Fibroblast of the aortic adventitia (primary cell): ENCODE data around the gene PKDREJ. TPM values are rescaled to one million over a fixed set of nuclear protein-coding genes. Genes with fewer than 3 reads are reported as not detected.

Experiments used
- DNase-seq: peaks from one replicate; pipeline ENCODE4 v3.0.0-alpha.2; 2010; ENCODE audit warnings: low read depth
- H3K4me3 ChIP-seq: 2 replicates; pipeline ENCODE4 v1.5.1; 2011; ENCODE audit warnings: low read depth, mild to moderate bottlenecking, control low read depth, low read length, moderate library complexity
- total RNA-seq: library from RNA; depleted of rRNA; stranded (reverse); fragments of >200 nt; gene quantifications from 2 replicates; pipeline ENCODE4 v1.2.3, GENCODE V29; 2012; ENCODE audit warnings: low replicate concordance
- TF ChIP-seq, protein P1 (sequence below): IDR thresholded peaks from 2 replicates; pipeline ENCODE4 v1.5.1; 2011; ENCODE audit warnings: mild to moderate bottlenecking, low read length, control low read depth, inconsistent platforms; ENCODE audit not compliant: insufficient read depth

The PKDREJ gene
- total RNA-seq, 1 donor: 0.09 TPM

DNA sequence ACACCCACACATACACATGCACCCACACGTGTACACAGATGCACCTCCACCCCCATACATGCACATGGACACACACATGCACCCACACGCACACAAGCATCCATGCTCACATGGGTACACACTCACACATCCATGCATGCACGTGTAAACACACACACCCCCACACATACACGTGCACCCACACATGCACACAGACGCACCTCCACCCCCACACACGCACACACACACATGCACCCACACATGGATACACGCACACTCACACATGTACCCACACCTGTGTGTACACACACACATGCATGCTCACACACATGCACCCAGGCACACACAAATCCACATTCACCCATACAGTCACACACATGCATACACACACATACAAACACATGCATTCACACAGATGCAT is 37.5 kb downstream of the PKDREJ start:
- TF ChIP-seq, protein P1, sequence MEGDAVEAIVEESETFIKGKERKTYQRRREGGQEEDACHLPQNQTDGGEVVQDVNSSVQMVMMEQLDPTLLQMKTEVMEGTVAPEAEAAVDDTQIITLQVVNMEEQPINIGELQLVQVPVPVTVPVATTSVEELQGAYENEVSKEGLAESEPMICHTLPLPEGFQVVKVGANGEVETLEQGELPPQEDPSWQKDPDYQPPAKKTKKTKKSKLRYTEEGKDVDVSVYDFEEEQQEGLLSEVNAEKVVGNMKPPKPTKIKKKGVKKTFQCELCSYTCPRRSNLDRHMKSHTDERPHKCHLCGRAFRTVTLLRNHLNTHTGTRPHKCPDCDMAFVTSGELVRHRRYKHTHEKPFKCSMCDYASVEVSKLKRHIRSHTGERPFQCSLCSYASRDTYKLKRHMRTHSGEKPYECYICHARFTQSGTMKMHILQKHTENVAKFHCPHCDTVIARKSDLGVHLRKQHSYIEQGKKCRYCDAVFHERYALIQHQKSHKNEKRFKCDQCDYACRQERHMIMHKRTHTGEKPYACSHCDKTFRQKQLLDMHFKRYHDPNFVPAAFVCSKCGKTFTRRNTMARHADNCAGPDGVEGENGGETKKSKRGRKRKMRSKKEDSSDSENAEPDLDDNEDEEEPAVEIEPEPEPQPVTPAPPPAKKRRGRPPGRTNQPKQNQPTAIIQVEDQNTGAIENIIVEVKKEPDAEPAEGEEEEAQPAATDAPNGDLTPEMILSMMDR: no peak
- DNase-seq: no peak
- no peak overlapping the region for H3K4me3 ChIP-seq

DNA sequence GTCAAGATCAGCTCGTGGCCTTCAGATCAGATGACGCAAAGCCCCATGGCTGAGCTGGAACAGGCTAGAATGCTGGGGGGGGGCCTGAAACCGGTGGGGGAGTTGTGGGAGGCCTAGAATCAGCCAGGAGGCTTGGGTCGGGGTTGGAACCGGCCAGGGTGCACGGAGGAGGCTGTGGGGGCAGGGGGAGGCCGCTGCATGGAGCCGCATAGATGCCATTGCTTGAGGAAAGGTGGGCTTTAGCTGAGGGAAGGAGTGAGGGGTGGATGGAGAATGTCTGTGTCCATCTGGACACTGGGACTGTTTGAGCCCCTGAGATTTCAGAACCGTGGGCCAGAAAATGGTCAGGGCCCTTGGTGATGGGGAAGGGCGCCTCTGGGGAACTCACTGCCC is 38.2 kb downstream of the PKDREJ start:
- no peak overlapping the region for H3K4me3 ChIP-seq
- no peak for DNase-seq
- TF ChIP-seq, protein P1: no peak

GRCh38 chr22:46224044-46224897 is 38.9 kb downstream of the PKDREJ start:
- DNase-seq: no peak
- TF ChIP-seq, protein P1: no peak

DNA sequence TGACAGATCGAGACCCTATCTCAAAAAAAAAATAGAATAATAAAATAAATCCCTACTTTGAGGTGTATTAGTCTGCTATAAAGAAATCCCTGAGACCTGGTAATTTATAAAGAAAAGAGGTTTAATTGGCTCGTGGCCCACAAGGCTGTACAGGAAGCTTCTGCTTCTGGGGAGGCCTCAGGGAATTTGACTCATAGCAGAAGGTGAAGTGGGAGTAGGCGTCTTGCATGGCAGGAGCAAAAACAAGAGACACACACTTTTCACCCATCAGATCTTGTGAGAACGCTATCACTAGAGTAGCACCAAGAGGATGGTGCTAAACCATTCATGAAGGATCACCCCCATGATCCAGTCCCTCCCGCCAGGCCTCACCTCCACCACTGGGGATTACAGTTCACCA is 42.2 kb downstream of the PKDREJ start:
- no peak overlapping the region for H3K4me3 ChIP-seq
- TF ChIP-seq, protein P1: no peak
- no peak for DNase-seq

More at GRCh38 chr22:46224044-46224897, 38.9 kb downstream of the PKDREJ start:
- H3K4me3 ChIP-seq: no peak overlapping the region

DNA sequence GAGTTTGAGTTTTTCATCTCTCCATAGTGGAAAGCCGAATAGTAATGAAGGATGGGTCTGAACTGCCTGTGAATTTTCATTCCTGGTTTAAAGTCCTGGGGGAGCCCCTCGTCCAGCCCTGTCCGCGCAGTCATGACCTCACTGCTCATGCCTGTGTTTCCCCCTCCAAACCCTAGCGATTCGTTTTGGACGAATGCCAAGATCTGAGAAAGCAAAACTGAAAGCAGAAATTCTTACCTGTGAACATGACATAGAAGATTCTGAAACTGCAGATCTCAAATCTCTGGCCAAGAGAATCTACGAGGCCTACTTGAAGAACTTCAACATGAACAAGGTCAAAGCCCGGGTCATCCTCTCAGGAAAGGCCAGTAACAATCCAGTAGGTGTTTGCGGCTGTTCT is 43.5 kb downstream of the PKDREJ start:
- DNase-seq: no peak
- TF ChIP-seq, protein P1: no peak
- H3K4me3 ChIP-seq: no peak overlapping the region

DNA sequence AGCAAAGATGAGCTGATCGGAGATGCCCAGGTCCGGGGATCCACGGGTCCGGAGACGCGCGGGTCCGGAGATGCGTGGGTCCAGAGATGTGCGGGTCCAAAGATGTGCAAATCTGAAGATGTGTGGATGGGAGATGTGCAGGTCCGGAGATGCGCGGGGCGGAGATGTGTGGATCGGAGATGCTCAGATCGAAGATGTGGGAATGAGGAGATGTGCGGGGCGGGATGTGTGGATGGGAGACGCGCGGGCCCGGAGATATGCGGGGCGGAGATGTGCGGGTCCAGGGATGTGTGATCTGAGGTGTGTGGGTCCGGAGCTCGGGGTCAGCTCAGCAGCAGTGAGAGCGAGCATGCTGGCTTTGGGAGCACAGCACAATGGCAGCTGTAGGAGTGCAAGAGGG is 48.5 kb downstream of the PKDREJ start:
- H3K4me3 ChIP-seq: no peak overlapping the region
- DNase-seq: no peak
- TF ChIP-seq, protein P1: no peak
